GM19397 (cell line): ENCODE measurements around the gene HOXB1.

Source experiments
- ATAC-seq: cut with Tn5 transposase; IDR thresholded peaks from one replicate; pipeline ENCODE4 v1.9.1; 2021; ENCODE audit warnings: mild to moderate bottlenecking, moderate library complexity; ENCODE audit not compliant: unreplicated experiment

Gene HOXB1

GRCh38 chr17:48555258-48556228 lies 24.7 kb upstream of the HOXB1 start:
- no peak for ATAC-seq

DNA sequence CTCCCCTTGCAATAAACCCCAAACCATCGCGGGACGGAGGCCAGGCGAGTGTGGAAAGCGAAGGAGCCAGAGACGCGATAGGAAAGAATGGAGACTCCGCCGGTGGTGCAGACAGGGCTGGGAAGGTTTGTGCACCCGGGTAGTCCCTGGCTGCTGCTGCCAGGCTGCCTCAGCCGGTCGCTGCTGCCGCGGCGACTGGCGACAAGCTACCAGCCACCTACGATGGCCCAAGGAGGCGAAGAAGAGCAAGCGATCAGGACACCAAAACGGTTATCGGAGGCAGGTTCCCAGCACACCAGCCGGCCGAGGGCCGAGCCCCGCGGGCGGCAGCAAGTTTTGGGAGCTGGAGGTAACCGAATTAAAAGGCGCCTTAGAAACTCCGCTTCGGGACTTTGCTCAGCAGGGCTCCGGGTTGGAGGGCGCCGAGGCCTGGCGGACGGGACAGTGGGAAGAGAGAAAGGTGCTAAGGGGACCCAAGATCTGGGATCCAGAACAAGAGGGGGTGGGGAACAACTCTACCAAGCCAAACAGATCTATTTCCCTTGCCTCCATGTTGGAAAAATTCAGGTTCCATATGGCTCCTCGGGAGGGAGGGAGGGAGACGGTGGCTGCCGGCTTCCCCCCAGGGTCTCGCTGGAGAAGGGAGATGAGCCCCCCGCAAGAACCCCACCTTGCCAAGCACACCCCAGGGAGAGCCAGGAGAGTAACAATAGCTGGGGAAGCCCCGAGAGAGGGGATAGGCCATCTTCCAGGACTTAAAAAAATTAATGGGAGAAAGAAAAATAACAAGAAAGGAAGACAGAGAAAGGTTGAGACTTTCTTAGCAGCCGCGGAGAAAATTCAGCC lies 23.8 kb upstream of the HOXB1 start:
- ATAC-seq = no peak

GRCh38 chr17:48553826-48554225 lies 23.0 kb upstream of the HOXB1 start:
- ATAC-seq = no peak

- ATAC-seq = no peak
Observed at GRCh38 chr17:48553190-48553547, 22.4 kb upstream of the HOXB1 start.

DNA sequence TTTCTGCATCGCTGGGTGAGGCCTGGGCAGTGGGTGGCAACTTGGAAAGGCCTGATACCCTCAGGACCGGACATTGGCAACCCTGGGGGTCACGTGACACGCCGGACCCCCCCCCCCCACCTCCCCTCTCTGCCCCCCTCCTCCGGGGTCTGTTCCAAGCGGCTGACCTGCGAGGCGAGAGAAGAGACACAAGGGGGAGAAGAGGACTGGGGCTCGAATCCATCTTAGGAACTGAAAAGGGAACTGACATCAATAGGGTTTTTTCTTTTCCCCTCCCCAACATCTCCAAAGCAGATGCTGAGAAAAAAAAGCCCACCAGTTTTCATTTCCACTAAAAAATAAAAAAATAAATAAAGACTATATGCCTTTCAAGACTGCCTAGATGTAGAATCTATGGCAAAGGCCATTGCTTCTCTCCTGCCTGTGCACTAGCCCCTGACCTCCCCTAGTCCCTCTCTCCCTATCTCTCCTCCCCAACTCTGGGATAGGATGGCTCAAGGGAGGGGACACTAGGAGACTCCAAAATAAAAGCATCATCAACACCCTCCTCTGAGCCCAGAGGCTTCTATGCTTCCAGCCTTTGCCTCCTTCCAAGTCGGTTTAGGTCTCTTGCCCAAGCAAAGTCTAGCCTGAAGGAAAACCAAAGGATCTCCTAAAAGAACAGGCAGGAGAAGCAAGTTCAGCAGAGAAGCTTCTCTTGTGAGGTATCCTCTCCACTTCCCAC lies 21.8 kb upstream of the HOXB1 start:
- ATAC-seq = no peak

DNA sequence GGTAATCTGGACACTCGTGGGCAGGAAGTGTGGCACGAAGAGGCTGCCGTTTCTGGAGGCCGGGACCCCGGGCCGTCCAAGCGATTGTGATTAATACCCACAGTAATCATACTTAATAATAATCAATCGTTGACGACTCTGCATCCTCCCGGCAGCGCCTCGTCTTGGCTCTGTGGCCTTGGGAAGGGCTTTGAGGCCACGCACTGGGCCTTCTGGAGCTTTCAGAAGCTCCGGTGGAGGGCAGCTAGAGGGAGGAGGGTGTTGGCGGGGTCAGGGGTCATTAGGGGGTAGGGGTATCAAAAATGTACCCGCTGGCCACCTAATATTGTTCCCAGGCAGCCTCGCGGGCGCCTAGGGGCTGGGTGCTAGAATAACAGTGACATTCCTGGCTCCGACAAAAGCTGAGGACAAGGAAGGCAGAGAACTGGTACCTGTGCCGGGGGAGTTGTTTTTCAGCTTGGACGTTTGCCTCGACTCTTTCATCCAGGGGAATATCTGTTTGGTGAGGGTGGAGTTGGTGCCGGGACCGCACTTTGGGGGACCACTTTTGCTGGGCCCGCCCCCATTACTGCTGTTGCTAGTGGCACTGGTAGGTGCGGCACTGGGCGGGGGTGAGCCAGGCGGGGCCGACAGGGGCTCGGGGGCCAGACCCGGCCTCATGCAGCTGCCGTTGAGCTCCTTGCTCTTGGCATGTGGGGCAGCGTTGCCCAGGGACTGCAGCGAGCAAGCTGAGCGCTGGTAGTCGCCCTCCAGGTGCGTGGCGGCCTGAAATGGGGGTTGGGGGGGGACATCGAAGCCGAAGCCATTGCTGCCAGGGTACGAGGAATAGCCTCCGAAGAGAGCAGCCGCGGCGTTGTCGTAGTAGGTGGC lies 21.0 kb upstream of the HOXB1 start:
- ATAC-seq = no peak

GRCh38 chr17:48551214-48551555 lies 20.4 kb upstream of the HOXB1 start:
- no peak for ATAC-seq

GRCh38 chr17:48550502-48551213 lies 19.8 kb upstream of the HOXB1 start:
- no peak for ATAC-seq

DNA sequence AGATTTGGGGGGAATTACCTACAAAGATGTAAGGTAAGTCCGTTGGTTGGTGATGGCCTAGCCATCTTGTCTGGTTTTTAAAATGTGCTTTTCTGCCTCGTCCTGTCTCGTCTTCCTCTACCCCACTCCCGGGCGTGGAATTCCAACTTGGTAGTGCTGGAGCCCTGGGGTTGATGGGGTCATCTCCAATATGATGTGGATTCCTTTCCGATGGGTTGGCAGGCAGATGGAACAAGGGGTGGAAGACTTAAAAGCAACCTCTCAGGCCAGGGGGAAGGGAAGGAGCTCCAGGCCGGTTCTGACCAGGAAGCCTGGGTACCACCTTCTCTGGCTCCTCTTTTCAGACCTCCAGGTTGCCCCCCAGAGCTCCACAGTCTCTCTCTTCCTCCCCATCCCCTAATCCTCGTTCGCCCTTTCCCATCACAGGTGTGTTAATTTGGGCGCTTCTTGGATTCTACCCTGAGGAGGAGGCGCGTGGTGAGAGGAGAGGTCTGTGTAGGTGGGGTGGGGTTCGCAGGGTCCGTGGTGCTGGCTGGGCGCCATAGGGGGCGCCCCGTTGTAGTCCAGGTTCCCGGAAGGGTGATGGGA lies 19.2 kb upstream of the HOXB1 start:
- no peak for ATAC-seq

GRCh38 chr17:48549281-48549630 lies 18.4 kb upstream of the HOXB1 start:
- ATAC-seq = no peak

DNA sequence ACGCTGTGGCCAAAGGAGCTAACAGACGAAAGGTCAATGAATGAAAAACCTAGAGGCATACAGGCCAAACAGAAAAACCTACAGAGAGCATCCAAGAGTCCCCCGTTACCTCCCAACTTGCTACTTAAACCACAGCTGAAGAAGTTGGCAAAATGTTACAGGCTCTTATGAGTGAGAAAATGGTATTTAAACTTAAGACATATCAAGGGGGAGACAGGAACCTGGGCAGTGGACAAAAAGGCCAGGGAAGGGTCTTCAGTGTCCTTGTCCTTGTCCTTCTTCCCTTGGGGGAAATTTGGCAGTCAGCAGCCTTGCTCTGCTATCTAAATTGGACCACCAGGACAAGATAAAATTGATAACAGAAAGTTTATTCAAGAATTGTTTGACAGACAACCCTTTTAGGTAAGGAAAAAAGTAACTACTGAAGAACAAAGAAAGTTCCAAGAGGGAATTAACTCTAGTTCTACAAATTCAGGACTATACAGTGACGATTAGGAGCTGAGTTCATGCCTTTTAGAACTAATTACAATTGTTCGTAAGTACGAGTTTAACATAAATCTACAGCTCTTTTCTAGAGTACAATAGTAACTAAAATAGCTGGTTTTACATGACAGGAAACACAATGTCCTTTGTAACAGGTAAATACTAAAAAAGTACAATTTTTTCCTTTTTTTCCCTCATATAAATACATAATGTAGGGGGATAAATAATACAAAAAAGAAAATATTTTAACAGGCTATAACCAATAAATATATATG lies 17.9 kb upstream of the HOXB1 start:
- no peak for ATAC-seq

DNA sequence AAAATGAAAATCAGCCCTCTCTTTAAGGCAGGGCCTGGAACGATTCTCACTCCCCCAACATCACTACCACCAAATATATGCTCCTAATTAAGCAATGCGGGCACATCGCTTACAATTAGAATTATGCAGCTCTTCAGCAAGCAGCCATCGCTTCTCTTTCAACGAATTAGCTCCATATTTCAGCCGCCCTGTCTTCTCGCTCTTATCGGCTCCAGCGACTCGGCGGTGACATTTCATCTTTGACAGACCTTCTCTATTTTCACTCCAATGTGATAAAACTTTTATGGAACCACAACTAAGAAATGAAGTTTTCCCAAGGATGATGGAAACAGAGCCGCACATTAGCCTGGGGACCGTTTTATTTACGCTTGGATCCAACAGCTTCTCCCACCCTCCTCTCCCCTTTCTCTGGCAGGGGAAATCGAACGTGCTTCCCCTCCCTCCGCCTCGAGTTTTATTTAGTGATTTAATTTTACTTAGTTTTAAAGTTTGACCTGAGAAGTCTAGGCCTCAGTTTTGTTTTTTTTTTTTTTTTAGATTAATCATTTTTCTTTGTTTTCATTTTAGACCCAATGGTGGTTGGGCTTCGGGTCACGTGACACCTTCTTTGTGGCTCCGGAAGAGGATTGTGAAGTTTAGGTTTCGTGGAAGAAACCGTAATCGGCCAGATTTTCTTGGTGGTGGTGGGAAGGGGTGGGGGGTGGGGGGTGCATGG lies 17.2 kb upstream of the HOXB1 start:
- no peak for ATAC-seq

DNA sequence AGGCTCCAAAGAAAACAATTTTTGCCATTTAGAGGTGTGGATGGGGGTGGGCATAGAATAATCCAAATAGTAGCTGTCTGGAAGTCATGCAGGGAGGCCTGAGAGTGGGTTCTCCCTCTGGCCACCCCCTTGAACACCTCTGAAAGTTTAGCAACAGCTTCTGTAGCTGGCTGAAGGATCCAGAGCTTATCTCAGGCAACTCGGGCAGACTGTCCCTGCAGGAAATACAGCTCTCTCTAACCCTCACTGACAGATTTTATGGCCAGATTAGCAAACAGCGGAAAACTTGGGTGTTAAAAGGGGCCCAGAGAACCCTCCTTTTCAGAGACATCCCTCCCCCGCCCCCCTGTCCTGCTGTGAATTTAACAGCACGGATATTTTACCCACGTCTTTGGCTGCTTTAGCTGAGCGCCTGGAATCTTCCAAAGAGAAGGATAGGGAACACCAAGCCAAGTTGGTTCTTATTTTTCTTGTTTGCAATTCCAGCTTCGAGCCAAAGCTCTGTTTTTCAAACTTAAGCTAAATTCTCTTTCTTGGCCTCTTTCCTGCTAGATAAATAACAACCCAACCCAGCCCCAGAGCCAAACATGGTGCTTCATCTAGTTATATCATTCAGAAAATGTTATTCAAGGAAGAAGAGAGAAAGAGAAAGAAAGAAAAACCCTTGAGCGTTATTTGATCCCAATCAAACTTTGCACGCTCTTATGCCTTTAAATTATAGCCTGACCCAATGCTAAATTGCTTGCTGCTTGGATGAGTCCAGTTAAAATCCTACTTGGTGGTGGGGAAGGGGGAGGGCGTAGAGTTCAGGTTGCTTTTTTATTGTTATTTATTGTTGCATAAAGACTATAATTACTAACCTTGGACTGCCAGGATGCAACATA lies 16.4 kb upstream of the HOXB1 start:
- no peak for ATAC-seq

GRCh38 chr17:48546137-48546923 lies 15.5 kb upstream of the HOXB1 start:
- no peak for ATAC-seq

DNA sequence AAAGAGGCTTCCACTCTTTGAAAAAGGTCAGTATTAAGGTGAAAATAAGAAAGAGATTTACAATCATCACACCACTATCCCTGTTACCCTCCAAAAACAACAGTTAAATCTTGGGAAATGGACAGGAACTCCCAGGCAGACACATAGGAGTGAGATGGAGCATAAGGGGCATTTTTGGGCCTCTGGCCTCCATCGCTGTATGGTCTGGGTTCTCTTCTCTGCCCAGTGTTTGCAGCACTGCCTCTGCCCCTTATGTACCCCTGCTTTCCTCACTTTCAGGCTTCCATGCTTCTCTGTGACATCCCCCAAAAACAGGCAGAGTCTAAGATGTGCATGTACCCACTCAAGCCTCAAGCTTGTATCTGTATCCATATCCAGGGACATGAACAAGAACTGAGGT lies 14.7 kb upstream of the HOXB1 start:
- no peak for ATAC-seq

DNA sequence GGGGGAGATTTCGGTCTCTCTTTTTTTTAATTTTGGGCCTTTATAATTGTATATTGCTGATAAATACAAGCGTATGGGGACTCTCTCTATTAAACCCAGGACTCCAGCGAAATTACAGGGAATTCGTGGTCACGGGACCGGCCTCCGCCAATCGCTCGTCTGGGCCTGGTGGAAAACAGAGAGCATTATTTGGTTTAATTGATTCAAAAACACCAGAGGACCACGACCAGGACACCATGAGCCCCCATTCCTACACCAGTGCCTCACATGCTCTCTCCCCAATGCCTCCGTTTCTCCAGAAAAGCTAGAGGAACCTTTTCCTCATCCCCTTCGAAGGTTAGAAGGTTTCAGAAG lies 14.2 kb upstream of the HOXB1 start, which contains the start of gene HOXB2:
TSS of gene HOXB2 (minus strand) at position 88 of the 354 bp plus-strand sequence. CDS start 198 bp downstream, outside the sequence.
- ATAC-seq = no peak
